GM19043 (cell line): ENCODE data around the gene LPP.

Experiments used
- ATAC-seq: cut with Tn5 transposase; IDR thresholded peaks from one replicate; pipeline ENCODE4 v1.9.1; 2021; ENCODE audit warnings: low read depth; ENCODE audit not compliant: unreplicated experiment

LPP gene

GRCh38 chr3:188168648-188169047 lies 14.7 kb downstream of the LPP start:
- no peak for ATAC-seq

DNA sequence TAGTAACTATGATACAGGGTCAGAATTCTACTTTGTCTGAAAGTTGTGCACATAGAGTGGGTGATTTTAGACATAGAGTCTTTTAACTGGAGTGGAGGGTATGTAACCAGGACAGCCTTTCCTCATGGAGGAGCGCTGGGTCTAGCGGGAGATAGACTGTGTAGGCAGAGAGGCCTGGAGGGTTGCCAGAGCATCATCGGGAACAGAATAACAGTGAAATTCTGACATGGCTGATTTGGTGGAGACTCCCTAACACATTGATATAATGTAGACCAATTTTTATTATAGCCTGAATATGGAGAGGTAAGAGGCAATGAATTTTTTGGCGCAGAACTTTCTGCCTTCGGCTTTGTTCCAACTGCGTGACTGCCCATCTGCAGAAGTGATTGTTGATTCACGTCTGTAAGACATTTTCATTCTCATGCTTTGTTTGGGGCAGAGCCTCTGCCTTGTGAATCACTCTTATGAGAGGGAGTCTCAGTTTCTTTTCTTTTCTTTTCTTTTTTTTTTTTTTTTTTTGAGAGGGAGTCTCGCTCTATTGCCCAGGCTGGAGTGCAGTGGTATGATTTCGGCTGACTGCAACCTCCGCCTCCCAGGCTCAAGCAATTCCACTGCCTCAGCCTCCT lies 16.0 kb downstream of the LPP start:
- no peak for ATAC-seq

GRCh38 chr3:188170461-188171459 lies 16.8 kb downstream of the LPP start:
- ATAC-seq = no peak

DNA sequence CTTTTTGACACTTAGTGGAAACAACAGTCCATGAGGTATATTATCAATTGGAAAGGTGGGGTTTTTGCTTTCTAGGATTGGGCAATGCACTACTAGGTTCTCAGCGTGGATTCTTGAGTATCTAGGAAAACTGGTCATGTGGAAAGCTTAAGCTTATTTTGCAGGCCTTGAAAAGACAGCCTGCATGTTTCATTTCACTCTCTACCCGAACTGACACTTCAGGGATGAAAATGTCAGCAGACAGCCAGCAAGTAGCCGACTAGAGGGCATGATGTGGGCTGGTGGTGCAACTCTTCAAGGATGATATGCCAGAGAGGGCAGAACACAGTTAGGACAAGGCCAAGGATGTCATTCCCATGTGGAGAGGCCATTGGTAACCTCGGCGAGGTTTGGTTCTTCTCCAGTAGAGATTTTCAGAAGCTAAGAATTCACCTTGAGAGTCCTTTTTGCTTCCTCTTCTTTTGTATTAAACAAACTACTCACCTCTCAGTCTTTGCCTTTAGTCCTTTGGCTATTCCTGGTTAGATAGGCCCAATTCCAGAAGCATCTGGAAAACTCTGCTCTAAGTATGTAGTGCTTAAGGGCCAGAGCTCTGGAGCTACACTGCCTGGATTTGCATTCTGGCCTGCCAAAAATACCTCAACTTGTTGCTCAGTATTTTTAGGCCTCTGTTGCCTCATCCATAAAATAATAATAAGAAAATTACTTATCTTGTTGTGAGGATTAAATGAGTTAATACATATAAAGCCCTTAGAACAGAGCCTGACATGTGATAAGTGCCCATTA lies 17.9 kb downstream of the LPP start:
- ATAC-seq = no peak

- ATAC-seq = no peak
Observed at GRCh38 chr3:188174317-188175044, 20.5 kb downstream of the LPP start.

DNA sequence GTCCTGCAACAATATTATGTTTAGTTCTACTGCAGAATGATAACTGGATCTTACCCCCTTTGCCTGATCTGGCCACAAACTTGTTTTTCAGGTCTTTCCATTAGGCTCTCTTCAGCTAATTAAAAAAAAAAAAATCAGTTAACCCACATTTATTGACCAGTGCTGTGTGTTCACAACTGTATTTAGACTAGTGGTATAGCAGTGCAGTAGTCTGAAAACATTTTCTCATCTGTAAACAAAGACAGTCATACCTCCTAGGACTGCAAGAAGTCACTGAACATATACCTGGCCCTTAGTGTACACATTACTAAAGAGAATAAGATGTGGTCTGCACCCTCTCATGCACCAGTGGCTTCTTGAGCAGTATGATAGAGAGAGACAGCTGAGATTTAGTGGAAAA lies 22.5 kb downstream of the LPP start:
- no peak for ATAC-seq

DNA sequence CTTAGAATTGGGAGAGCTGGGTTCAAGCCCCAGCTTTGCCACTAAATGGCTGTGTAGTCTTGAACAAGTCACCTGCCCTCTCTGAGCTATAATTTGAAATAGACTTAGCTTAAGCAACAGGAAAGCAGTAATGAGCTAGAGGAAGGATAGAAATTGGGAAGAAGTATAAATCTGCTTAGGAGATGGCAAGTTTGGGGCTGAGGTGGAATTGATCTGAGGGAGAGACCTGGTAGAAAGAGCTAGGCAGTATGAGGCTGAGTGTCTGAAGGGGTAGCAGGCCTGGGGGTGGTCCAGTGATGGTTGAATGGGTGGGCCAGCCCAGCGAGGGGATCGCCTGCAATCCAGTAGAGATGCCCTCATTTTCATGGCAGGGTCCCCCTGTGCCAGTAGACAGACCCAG lies 22.9 kb downstream of the LPP start:
- no peak for ATAC-seq

DNA sequence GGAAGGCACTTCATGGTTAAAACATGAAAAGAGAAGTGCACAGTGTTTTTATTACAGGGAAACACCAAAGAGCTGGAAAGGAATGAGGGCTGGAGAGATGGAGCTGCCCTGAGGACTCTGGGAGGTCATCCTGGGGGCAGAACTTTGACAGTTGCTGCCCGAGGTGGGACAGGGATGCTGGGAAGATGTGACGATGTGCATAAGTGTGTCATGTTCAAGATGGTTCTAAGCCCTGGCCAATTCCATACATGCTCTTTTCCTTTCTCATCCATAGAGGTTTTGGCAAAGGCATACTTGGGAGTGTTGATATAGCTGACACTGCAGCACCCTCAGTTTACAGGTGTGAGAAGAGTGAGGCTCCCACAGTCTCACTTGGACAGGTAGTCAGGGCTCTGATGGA lies 23.8 kb downstream of the LPP start:
- no peak for ATAC-seq

GRCh38 chr3:188178293-188178936 lies 24.5 kb downstream of the LPP start:
- no peak for ATAC-seq

GRCh38 chr3:188179006-188179966 lies 25.3 kb downstream of the LPP start:
- ATAC-seq = no peak

GRCh38 chr3:188180114-188180513 lies 26.2 kb downstream of the LPP start:
- ATAC-seq = no peak

- ATAC-seq = no peak
Observed at GRCh38 chr3:188183452-188183851, 29.5 kb downstream of the LPP start.

- ATAC-seq = no peak
Observed at GRCh38 chr3:188184160-188184559, 30.2 kb downstream of the LPP start.

DNA sequence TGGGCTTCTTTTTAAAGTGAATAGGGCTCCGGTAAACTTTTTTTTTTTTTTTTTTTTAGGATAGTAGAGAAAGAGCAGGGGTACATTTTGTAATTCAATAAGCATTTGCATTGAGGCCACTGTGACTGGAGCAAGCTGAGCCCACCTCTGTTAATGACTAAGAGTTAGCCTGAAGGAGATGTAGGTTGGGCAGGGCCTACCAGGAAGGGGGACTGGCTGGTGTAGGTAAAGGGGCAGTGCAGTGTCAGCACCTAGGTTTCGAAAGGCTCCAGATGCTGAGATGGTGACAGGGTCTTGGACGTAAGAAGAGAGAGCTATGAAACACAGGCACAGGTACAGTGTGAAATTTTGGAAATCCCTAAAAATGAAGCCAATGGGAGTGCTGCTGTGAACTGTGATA lies 30.7 kb downstream of the LPP start:
- no peak for ATAC-seq

GRCh38 chr3:188185717-188186251 lies 31.8 kb downstream of the LPP start:
- no peak for ATAC-seq

DNA sequence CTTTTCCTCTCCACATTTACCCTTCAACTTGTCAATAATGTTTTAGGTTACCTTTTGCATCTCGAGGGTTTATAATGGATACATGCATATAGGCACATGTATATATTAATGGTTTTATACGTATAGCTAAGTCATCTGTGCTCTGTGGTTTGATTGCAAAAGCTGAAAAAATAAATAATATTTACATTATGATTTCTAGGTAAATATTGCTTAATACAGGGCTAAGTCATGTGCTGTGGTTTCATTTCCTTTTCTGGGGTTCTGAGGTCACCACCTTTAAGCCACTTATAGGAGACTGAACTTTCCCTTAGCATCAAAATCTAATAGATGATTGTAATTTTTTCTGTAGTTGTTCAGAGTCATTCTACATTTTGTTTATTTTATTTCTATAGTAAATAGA lies 33.1 kb downstream of the LPP start:
- no peak for ATAC-seq

DNA sequence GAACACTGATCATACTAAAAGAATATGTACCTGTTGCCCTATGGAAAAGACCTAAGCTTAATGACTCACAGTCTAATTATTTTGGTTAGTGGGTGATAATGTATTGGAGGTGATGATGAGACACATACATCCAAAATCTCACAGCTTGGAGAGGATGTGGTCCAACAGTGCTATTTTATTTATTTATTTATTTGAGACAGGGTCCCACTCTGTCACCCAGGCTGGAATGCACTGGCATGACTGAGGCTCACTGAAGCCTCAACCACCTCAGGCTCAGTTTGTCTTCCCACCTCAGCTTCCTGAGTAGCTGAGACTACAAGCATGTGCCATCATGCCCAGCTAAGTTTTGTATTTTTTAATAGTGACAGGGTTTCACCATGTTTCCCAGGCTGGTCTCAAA lies 35.0 kb downstream of the LPP start:
- ATAC-seq = no peak

DNA sequence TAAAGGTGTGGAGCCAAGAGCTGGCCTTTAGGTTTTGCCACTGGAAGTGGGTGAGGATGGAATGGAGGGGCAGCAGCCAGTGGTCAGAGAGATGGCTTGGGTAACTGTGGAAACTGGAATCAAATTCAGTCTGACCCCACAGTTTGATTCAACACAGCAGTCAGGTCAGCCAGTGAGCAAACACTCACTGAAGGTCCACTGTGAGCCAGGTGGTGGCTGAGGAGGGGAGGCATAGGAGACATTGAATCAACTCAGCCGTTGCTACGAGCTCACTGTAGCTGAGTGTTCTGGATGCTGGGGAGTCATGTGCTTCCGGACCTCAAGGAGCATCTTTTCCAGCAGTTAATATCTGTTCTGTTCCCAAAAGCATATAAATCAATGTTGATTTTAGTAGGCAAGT lies 37.5 kb downstream of the LPP start:
- no peak for ATAC-seq

DNA sequence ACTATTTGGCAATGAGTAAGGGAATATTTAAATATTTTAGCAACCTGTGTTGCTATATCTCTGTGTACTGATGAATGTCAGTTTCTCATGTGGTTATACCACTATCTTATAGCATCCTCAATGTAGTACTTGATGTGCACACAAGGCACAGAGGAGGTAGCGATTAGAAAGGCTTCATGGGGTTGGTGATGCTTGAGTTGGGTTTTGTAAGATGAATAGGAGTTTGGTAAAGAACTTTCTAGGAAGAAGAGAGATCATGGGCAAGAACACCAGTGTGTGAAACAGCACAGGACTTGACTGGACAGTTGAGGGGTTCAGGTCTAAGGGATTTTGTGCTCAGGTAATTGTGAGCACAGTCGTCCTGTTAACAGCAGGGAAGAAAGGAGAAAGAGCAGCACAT lies 38.1 kb downstream of the LPP start:
- no peak for ATAC-seq
